NCI-H146 treated with DMSO at 0.1 percent for 48 hours (cell line): ENCODE measurements around the gene MRPL4.
A peak's percentile ranks its signal among the peaks of the same experiment; 100 is the strongest.
"Not testable (repeated sequence)": the region's sequence is repeated elsewhere in the genome, so short reads cannot be mapped to it uniquely, and the experiment has no call there.

Source experiments
- DNase-seq: peaks from one replicate; lab custom pipeline; 2025; ENCODE audit not compliant: unreplicated experiment; lab: John Stamatoyannopoulos, UW

MRPL4 gene

GRCh38 chr19:10230173-10230860 is 21.7 kb upstream of the MRPL4 start:
- peak; percentile 19 for DNase-seq

- peak; percentile 61 for DNase-seq
These were observed 21.0 kb upstream of the MRPL4 start, which contains the start of gene S1PR2 for GRCh38 chr19:10230861-10231611. S1PR2 (minus strand) TSS chr19:10231331; CDS start chr19:10224905, 6,426 bp downstream.

GRCh38 chr19:10231612-10232228 is 20.3 kb upstream of the MRPL4 start:
- DNase-seq = no peak

GRCh38 chr19:10233946-10234345 is 18.1 kb upstream of the MRPL4 start:
- DNase-seq = no peak

DNA sequence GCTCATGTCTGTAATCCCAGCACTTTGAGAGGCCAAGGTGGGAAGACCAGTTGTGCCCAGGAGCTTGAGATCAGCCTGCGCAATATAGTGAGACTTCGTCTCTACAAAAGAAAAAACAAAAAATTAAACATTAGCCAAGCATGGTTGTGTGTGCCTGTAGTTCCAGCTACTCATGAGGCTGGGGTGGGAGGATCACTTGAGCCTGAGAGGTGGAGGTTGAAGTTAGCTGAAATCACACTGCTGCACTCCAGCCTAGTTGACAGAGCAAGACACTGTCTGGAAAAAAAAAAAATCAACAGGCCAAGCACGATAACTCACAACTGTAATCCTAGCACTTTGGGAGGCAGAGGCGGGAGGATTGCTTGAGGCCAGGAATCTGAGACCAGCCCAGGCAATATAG is 17.0 kb upstream of the MRPL4 start:
- DNase-seq = no peak

DNA sequence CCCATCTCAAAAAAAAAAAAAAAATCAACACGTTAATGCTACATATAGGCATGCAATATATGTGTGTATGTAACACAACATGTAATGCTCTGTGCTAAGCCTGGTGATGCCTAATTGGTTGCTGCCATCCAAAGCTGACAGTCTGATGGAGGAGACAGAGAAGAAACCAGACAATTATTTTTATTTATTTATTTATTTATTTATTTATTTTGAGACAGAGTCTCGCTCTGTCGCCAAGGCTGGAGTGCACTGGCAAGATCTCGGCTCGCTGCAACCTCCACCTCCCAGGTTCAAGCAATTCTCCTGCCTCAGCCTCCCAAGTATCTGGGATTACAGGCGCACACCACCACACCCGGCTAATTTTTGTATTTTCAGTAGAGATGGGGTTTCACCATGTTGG is 16.6 kb upstream of the MRPL4 start:
- DNase-seq = not testable (repeated sequence)

DNA sequence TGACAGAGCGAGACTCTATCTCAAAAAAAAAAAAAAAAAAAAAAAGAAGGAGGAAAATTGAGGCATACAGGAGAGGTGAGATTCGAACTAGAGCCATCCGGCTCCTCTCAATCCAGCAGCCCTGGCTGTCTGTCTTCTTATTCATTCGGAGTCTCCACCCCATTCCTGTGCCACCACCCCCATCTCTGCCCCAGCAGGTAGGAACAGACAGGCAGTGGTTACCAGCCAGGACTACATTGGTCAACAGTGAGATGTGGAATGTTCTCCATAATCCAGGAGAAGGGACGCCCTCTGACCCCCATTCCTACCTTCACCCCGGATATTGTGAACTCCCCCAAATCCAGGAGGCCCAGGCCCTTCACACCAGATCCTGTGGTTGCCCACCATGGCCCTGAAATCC is 14.3 kb upstream of the MRPL4 start:
- DNase-seq = no peak

- DNase-seq = peak; percentile 98
These were observed 13.7 kb upstream of the MRPL4 start for GRCh38 chr19:10238172-10238783.

- not testable (repeated sequence) for DNase-seq
These were observed 10.1 kb upstream of the MRPL4 start for GRCh38 chr19:10241826-10242449.

DNA sequence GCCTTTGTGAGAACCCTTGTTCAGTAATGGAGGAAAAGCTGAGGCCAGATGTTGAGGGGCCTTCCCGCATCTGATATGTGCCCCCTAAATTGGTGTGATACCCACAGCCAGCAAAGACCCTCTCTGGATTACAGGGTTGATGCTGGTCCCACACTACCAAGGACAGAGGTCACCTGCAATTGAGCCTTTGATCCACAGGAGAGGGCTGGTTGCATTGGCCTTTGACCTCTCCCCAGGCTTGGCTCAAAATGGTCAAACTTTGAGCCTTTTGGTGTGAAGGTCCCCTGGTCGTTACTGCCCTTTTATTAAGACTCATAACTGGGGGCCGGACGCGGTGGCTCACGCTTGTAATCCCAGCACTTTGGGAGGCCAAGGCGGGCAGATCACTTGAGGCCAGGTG is 8.4 kb upstream of the MRPL4 start:
- DNase-seq = no peak

- DNase-seq = no peak
These were observed 6.7 kb upstream of the MRPL4 start for GRCh38 chr19:10245189-10245939.

DNA sequence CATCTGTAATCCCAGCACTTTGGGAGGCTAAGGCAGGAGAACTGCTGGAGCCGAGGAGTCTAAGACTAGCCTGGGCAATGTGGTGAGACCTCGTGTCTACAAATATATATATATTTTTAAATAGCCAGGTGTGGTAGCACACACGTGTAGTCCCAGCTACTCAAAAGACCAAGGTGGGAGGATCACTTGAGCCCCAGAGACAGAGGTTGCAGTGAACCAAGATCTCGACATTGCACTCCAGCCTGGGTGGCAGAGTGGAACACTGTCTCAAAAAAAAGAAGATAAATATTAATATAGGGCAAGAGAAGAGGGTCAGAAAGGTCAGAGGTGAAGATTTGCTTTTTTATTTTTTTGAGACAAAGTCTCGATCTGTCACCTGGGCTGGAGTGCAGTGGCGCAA is 5.5 kb upstream of the MRPL4 start:
- DNase-seq = no peak

DNA sequence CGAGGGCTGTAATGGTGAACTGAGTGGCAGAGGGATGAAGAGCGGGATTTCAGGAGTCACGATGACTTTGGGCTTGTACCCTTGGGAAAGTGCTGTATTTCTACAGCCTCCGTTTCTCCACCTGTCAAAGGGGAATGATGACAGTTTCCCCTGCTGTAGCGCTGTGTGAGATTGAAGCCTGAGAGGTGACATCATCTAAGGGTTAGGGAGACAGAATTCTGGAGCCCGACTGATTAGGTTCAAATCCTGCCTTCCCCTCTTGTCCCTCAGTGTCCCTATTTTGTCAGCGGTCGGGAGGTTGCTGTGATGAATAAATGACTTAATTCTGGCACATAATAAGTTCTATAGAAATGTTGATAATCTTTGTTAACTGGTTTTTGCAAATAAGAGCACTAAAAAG is 693 bp downstream of the MRPL4 start:
- no peak for DNase-seq

DNA sequence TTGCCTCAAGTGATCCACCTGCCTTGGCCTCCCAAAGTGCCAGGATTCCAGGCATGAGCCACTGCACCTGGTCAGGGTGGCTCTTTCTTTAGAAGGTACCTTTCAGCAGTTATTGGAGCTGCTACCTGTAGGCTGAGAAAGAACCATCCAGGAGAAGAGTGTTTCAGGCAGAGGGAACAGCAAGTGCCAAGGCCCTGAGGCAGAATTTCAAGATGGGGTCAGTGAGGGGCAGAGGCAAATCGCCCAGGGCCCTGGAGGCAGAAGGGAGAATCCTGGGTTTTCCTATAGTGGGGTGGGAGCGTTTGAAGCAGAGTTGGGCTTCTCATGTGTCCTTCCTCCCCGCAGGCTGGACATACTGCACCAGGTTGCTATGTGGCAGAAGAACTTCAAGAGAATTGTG is 2.2 kb downstream of the MRPL4 start:
- no peak for DNase-seq

GRCh38 chr19:10255358-10255757 is 3.3 kb downstream of the MRPL4 start:
- DNase-seq = no peak

- no peak for DNase-seq
These were observed 4.5 kb downstream of the MRPL4 start for GRCh38 chr19:10256551-10256950.

DNA sequence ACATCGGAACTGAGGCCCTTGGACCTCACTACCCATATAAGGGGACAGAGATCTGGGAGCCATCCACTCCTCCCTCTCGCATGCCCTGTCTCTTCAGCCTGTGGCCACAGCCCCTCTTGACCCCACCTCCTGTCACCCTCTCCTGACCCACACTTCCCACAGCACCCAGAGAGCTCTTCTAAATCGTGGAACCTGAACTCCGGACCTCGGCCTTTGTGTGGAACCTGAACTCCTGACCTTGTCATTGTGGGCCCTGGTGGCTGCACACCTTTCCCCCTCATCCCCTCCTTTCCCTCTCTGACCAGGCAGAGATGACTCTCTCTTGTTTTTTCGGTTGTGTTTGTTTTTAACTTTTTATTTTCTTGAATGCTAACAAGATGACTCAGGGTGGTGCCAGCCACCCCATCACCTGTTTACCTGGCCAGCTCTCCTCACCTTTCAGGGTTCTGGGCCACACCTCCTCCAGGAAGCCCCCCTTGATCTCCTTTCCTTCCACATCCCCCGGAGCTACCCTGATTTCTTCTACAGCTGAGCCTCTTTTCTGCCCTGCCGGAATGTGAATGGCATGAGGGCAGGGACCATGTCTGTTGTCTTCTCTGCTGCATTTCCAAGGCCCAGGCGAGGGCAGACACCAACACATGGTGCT is 5.1 kb downstream of the MRPL4 start:
- DNase-seq = no peak

DNA sequence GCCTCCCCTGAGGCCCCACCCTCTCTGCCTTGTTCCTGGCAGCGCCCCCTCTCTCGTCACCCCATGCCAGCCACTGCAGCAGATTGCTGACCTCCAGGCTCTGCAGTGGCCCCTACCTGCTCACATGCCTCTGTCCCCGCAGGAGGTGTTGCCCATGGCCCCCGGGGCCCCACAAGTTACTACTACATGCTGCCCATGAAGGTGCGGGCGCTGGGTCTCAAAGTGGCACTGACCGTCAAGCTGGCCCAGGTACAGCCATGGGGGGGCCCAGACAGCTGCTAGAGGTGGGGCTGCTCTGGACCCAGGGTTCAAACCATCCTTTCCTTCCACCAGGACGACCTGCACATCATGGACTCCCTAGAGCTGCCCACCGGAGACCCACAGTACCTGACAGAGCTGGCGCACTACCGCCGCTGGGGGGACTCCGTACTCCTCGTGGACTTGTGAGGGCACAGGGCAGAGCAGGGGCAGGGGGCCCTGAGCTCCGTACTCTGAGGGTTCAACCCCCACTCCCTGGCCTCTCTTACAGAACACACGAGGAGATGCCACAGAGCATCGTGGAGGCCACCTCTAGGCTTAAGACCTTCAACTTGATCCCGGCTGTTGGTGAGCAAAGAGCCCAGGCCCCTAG is 6.2 kb downstream of the MRPL4 start:
- DNase-seq = no peak

DNA sequence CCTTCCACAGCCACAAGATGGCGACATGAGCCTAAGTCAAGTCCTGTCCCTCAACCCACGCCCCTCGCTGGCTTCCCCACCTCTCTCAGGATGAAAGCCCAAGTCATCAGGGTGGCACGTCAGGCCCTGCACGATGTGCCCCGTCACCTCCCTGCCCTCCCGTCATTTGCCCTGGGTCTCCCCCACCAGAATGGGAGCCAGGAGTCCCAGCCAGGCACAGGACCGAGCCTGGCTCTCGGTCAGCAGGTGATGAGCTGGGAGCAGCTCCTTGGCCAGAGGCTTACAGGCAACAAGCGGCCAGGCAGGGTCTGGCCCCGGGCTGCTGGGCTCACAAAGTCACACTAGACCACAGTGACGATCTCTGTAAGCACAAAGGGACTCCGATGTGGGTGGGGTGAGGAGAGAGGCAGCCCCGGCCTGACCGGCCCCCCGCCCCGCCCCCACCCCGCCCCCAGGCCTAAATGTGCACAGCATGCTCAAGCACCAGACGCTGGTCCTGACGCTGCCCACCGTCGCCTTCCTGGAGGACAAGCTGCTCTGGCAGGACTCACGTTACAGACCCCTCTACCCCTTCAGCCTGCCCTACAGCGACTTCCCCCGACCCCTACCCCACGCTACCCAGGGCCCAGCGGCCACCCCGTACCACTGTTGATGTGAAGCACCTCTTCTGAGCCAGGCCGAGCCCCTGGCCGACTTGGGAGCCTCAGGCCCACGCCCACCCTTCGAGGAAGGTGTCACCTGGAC is 7.3 kb downstream of the MRPL4 start:
- peak; percentile 78 for DNase-seq
